ENCODE measurements around the gene WDR54. TPM values are rescaled to one million over a fixed set of nuclear protein-coding genes. Genes with fewer than 3 reads are reported as not detected.

The WDR54 gene
- total RNA-seq, 1 experiment from 2014 or later: 54.9 TPM

- intact Hi-C loops (cut with micrococcal nuclease): no loop called here
- BruUV-seq (replicated peaks): no TSS peak
- no peak overlapping the region for H3K4me3 ChIP-seq (replicated peaks in 1 of 2; ENCODE audit: low read depth in 1 of 2, low read length in 2 of 2)
- DNase-seq (ENCODE audit: low read depth, low spot score) (no peak), ATAC-seq (no peak)
- POLR2A ChIA-PET: no interaction called here
- H3K27ac ChIP-seq (ENCODE audit: low read depth, low read length): no peak overlapping the region
- H3K4me2 ChIP-seq (ENCODE audit: low read length): no peak overlapping the region
- RAD21 ChIA-PET (ENCODE audit: low non-redundant PET in 1 of 2, low total read pairs in 2 of 2, uncharacterized antibody in 2 of 2, unreplicated experiment in 2 of 2): no interaction called here
- H3K9me2 ChIP-seq (ENCODE audit: insufficient read depth): no peaks in the 10 kb centered on the region
- H3K27me3 ChIP-seq (ENCODE audit: insufficient read depth, low read length): no peaks in the 10 kb centered on the region
- H2AFZ ChIP-seq (ENCODE audit: low read depth, low read length, poor library complexity, severe bottlenecking): no peak overlapping the region
- no peaks in the 10 kb centered on the region for H3K79me2 ChIP-seq (ENCODE audit: insufficient read depth, low read length)
- H3K9ac ChIP-seq (ENCODE audit: low read length): no peak overlapping the region
- CTCF ChIA-PET: no interaction called here
- no peaks in the 10 kb centered on the region for H4K20me1 ChIP-seq (ENCODE audit: insufficient read depth)
- H3K4me1 ChIP-seq (ENCODE audit: control insufficient read depth in 1 of 2, insufficient read depth in 2 of 2, low read length in 2 of 2): peaks cover 20 to 33% of the 10 kb centered on the region in 2 experiments
- TF ChIP-seq POLR2AphosphoS5 (IDR thresholded peaks at IDR 0.05; ENCODE audit: low read depth, low read length) (no peak), ATF3 (IDR thresholded peaks at IDR 0.05) (no peak), EZH2 (IDR thresholded peaks at IDR 0.05) (no peak), ELF1 (IDR thresholded peaks at IDR 0.05; ENCODE audit: borderline replicate concordance, low read depth) (no peak), CTCF (IDR thresholded peaks at IDR 0.05 in 2 of 3, conservative IDR thresholded peaks at IDR 0.05 in 1 of 3; ENCODE audit: borderline replicate concordance in 1 of 3, insufficient read depth in 1 of 3, low read depth in 2 of 3, low read length in 2 of 3) (no peak), EGR1 (IDR thresholded peaks at IDR 0.05; ENCODE audit: low read depth) (no peak), CBX3 (IDR thresholded peaks at IDR 0.05; ENCODE audit: low read depth) (no peak), ZFX (IDR thresholded peaks at IDR 0.05) (no peak), SIN3A (IDR thresholded peaks at IDR 0.05; ENCODE audit: low read depth) (no peak), RAD21 (IDR thresholded peaks at IDR 0.05; ENCODE audit: low read depth) (no peak), JUND (IDR thresholded peaks at IDR 0.05) (no peak), TCF7L2 (IDR thresholded peaks at IDR 0.05; ENCODE audit: borderline replicate concordance, extremely low read depth, insufficient read depth, insufficient read length) (no peak), POLR2A (IDR thresholded peaks at IDR 0.05; ENCODE audit: borderline replicate concordance, extremely low read depth, insufficient read depth, insufficient read length) (no peak)
- TF ChIP-seq, protein P1, sequence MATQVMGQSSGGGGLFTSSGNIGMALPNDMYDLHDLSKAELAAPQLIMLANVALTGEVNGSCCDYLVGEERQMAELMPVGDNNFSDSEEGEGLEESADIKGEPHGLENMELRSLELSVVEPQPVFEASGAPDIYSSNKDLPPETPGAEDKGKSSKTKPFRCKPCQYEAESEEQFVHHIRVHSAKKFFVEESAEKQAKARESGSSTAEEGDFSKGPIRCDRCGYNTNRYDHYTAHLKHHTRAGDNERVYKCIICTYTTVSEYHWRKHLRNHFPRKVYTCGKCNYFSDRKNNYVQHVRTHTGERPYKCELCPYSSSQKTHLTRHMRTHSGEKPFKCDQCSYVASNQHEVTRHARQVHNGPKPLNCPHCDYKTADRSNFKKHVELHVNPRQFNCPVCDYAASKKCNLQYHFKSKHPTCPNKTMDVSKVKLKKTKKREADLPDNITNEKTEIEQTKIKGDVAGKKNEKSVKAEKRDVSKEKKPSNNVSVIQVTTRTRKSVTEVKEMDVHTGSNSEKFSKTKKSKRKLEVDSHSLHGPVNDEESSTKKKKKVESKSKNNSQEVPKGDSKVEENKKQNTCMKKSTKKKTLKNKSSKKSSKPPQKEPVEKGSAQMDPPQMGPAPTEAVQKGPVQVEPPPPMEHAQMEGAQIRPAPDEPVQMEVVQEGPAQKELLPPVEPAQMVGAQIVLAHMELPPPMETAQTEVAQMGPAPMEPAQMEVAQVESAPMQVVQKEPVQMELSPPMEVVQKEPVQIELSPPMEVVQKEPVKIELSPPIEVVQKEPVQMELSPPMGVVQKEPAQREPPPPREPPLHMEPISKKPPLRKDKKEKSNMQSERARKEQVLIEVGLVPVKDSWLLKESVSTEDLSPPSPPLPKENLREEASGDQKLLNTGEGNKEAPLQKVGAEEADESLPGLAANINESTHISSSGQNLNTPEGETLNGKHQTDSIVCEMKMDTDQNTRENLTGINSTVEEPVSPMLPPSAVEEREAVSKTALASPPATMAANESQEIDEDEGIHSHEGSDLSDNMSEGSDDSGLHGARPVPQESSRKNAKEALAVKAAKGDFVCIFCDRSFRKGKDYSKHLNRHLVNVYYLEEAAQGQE (IDR thresholded peaks at IDR 0.05; ENCODE audit: low read depth): no peak
- H3K9me3 ChIP-seq (ENCODE audit: control insufficient read depth in 1 of 2, insufficient read depth in 1 of 2, low read depth in 1 of 2, low read length in 2 of 2): no peaks in the 10 kb centered on the region
- no peaks in the 10 kb centered on the region for H3K36me3 ChIP-seq (ENCODE audit: control insufficient read depth in 1 of 2, insufficient read depth in 2 of 2, low read length in 2 of 2)
Measured at GRCh38 chr2:74447230-74447999, 25.9 kb downstream of the WDR54 start.

Measured in HCT116 (cell line).